HG02870 (cell line): ENCODE results near the gene DPPA5.
"Not testable (repeated sequence)": the region's sequence is repeated elsewhere in the genome, so short reads cannot be mapped to it uniquely, and the experiment has no call there.

ENCODE experiments used
- ATAC-seq: cut with Tn5 transposase; IDR thresholded peaks from one replicate; pipeline ENCODE4 v1.9.1; 2021; ENCODE audit warnings: mild to moderate bottlenecking, moderate library complexity; ENCODE audit not compliant: unreplicated experiment

The DPPA5 gene

DNA sequence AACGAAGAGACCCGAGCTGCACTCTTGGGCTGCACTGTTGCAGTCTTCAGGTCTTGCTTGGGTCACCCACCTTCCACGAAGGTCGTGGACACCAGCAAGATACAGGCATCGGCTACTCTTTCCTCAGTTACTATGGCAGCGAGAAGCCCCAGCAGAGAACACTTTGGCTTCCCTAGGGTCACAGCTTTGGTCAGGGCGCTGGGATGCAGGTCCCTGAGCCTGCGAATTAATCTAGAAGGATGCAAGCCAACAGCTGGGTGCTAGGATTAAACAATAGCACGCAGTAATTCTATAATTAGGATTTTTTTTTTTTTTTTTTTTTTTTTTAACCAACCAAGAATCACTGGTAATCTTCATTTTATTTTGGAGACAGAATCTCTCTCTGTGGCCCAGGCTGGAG, 10.5 kb upstream of the DPPA5 start:
- ATAC-seq: no peak

DNA sequence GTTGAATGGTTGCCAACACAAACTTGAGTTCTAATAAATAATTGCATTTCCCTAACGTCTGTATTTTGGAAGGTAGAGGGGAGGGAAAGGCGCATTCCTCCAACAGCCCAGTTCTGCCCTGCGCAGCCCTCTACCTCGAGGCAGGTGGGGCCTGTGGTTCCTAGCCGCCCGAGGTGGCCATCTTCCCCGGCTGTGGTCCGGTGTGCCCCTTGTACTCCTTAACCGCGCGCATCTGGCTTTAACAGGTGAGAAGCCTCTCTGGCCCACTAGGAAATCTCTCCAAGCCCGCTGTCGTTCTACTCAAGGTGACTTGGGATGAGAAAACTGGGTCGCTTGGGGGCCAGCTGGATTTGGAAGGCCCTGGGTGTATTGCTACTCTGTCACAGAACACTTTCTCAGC, 10.0 kb upstream of the DPPA5 start:
- ATAC-seq: no peak

DNA sequence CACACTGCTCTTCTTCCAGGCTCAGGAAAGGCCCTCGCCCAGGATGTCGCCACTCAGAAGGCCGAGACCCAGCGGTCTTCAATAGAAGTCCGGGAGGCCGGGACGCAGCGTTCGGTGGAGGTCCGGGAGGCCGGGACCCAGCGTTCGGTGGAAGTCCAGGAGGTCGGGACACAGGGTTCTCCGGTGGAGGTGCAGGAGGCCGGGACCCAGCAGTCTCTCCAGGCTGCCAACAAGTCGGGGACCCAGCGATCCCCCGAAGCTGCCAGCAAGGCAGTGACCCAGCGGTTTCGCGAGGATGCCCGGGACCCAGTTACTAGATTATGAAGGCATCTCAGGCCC, 9.4 kb upstream of the DPPA5 start:
- ATAC-seq: no peak

DNA sequence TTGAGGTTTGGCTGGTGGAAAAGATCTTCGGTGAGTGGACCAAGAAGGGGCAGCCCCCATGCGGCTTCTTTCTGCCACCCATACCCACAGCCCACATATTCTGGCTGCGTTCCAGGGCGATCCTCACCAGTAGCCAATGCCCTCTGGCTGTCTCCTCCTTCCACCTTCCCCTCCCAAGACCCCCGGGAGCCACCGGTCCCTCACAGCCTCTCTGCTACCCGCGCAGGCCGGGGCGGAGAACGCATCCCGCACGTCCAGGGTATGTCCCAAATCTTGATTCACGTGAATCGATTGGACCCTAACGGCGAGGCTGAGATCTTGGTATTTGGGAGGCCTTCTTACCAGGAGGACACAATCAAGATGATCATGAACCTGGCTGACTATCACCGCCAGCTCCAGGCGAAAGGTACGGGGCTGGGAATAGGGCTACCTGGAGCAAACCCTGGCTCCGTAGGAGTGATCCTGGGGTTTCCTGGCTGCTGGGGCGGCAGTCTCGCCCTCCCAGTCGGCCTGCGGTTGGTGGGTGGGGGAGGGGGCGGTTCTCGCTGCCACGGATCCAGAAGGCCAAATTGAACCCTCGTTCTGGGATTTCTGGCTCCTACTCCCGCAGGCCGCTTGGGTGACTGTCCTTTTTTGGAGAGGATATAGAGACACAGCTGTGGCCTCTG, 8.9 kb upstream of the DPPA5 start:
- no peak for ATAC-seq

DNA sequence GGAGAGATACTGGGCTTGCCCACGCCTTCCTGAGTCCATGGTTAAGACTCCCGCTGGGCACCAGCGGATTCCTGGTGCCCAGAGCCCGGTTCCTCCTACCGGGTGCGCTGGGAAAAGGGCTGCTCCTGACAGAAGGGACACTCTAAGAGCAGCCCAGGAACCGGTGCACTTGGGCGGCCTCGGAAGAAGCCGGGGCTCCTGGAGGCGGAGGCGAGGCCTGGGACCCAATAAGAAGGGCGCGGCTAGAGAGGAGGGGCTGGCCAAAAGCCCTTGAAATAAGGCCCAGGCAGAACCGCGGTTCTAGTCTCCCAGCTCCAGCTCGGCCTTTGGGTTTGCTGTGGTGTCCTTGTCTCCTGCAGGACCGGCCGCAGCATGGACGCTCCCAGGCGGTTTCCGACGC, 8.3 kb upstream of the DPPA5 start, which contains the start of gene KHDC3L:
Gene KHDC3L, plus strand, starts transcription at position 301 of the 400 bp plus-strand sequence. Its CDS starts 72 bp downstream, at position 373.
- no peak for ATAC-seq

DNA sequence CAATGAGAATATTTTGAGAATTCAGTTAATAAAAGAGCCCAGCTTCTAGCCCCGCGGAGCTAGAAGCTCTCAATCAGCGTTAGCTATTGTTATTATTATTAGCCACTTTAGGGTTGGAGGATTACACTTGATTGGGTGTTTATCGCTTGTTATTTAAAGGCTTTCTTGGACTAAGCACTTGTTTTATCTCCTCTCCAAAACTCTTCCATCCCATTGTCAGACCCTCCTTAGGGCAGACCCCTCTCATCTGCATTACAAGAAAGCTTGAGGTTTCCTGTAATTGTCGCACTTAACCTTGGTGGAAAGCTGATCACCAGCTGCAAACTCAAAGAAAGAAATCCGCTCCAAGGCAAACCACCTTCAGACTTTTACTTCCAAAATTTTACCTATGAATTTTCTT, 4.8 kb downstream of the DPPA5 start:
- no peak for ATAC-seq

DNA sequence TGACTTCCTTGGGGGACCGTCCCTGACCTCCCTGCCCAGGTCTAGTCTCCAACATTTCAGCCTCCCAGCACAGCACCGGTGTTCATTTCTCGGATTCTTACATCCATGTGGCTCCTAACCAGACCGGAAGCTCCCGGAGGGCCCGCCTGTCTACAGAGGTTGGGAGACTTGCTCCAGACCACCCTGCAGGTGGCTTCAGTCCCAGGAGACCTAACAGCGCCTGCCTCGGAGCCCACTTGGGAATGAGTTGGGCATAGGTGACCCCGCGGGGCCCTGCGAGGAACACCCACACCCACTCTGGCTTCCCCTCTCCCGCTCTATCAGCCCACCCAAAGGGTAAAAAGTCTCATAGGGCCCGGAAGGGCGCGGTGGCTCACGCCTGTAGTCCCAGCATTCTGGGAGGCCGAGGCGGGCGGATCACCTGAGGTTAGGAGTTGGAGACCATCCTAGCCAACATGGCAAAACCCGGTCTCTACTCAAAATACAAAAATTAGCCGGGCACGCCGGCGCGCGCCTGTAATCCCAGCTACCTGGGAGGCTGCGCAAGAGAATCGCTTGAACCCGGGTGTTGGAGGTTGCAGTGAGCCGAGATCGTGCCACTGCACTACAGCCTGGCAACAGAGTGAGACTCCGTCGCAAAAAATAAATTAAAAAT, 5.4 kb downstream of the DPPA5 start:
- ATAC-seq: no peak

DNA sequence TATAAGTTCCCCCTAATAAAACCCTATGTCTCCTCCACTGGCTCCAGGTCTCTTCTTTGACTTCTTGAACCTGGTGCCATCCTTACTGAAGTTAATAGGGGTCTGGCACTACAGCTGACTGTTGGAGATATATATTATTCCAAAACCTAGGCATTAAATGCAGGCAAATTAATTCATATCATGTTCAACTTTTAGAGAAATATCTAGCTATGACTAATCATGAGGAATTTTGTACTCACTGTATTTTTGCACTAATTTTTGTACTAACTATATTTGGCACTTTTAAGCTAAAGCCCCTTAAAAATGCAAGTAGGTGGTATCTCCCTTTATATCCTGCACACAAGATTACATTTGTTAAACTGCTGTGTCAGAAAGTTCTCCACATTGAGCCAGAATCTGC, 10.9 kb downstream of the DPPA5 start:
- no peak for ATAC-seq

DNA sequence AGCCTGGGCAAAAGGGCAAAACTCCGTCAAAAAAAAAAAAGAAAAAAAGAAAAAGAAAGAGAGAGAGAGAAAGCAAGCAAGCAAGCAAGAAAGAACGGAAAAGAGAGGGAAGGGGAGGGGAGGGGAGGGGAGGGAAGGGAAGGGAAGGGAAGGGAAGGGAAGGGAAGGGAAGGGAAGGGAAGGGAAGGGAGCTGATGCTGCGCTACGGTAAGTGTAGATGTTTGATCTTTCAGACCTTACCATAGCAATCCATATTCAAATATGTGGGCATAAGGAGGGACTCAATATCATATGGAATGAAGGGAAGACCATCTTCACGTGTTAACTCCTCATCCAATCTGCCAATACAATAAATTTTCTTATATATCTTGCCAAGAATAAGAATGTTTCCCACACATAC, 11.9 kb downstream of the DPPA5 start:
- ATAC-seq: no peak

DNA sequence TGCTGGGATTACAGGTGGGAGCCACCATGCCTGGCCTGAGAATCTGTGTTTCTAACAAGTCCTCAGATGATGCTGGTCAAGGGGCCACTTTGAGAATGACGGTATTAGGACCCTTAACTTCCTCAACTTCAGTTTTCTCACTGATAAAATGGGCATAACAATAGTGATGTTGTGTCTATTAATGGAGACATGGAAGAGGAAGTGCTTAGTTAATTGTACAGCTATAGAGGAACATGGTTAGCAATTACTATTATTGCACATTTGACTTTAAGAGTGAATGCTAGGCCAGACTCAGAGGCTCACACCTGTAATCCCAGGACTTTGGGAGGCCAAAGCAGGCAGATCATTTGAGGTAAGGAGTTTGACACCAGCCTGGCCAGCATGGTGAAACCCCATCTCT, 12.7 kb downstream of the DPPA5 start:
- no peak for ATAC-seq

DNA sequence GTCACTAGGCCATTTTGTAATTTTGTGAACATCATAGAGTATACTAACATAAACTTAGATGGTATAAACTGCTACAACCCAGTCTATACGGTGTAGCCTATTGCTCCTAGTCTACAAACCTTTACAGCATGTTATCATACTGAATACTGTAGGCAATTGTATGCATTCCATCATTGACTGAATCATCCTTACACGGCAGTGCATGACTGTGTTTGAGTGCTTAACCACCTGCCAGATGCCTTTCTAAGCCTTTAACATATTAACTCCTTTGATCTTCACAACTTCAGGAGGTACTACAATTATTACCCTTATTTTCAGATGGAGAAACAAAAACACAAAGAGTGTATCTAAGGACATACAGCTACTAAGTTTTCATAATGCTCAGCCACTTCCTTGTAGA, 14.0 kb downstream of the DPPA5 start:
- no peak for ATAC-seq

DNA sequence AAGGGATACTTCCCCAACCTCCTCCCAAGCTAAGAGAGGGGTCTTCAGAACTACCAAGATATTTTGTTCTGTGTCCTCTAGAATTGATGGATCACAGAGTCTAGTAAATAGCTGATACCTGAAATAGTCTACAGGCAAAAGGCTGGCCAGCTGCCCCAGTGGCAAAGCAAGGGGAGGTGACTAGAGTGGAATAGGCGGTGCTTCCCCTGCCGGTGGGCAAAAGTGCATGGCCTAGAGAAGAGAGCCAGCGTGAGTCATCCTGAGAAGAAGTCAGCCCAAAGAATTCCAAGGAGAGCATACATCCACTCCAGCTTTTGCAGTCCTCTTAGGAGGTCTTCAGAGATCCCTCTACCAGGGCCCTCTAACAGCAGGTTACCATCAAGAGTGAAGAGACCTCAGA, 14.7 kb downstream of the DPPA5 start:
- ATAC-seq: no peak

DNA sequence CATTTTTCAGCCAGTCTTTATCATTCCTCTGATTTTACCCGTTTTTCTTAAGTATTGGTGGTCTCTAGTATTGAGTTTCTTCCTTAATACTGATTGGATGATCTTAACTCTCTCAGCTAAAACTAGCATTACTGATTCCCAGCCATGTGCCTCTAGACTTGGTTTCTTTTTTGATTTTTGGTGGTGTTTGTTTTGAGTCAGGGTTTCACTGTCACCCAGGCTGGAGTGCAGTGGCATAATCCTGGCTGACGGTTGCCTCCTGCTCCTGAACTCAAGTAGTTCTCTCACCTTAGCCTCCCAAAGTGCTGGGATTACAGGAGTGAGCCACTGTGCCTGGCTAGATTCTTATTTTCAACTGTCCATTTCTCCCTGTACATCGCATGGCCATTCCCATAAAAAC, 24.9 kb downstream of the DPPA5 start:
- ATAC-seq: peak; percentile 67

DNA sequence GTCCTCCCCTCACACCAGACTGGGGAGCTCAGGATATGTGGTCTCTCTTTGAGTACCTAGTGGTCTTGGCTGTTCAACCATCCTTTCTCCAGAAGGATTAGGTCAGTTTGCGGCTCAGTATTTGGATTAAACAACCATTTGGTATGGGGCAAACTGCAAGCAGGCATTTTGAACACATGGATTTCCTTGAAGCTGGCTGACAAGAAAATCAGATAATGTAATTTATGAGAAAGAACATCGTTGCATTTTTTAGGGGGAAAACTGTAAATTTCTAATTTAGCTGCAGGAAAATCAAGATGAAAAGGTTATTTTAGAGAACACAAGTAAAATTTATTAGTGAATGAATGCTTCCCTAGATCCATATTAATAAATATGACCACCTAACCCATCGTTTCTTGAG, 25.3 kb downstream of the DPPA5 start:
- ATAC-seq: no peak

DNA sequence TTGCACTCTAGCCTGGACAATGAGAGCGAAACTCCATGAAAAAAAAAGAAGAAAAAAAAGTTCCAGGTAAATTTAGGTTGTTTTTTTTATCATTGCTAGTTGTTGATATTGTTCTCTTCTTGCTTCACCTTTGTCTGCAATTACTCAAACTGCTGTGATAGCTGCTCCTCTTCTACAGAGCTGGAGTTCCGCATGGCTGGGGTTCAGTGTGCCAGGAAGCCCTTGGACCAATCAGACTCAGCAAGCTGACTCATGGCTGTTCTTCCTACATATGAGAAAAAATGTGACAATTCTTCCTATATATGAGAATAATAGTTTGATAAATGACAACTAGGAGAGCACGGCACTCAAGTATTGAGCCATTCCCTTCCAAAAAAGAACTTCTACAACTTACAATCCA, 28.4 kb downstream of the DPPA5 start:
- no peak for ATAC-seq

DNA sequence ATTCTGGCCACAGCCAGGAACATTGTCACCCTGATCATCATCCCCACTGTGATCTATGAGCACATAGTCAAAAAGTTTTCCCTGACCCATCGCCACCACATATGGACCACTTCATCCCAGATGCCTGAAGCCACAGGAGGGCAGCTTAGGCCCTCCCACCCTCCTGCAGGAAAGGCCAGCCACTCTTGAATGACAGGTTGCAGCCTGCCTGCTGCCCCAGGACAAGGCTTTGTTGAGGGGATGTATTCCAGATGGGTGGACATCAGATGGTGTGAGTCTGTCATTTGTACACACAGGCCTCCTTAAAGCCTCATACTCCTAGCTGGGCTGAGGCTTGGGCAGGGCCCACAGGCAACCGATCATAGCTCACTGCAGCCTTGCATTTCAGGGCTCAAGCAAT, 30.8 kb downstream of the DPPA5 start:
- ATAC-seq: no peak

DNA sequence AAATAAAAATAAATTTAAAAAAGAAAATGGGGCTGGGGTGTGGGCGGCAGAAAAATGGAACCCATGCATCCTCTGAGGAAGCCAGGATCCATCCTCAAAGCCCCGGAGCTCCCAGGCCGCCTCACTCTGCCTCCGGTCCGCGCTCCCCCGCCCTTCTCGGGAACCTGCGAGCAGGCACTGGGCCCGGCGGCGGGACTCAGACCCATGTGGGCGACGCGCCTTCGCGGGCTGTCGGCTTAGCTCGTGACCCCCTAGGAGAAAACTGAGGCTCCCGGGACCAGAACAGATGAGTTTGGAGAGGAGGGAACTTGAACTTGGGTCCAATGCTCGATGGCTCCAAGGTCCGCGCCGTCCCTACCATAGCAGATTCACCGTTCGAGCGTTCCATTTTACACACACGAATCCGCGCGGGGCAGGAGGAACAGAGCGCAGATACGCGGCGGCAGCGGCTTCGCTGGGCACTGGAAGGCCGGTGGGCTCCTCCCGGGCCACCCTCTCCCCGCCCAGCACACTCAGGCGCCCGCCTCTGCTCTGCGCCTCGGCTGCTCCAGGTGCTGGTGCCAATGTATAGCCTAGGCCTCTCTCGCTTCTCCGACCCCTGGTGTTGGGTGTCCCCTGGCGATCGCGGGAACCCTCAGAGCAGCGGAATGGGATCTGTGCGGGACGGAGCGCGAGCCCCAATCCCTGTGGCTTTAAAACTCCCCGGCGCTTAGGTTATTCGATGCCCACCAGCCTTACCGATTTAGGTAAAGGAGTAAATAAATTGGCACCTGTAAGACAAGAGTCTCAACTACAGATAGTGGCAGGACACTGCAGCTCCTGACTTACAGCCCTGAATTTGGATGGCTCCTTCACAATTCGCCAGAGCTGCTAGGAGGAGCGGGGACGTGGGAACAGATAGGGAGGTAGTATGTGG, 39.2 kb downstream of the DPPA5 start:
- no peak for ATAC-seq

DNA sequence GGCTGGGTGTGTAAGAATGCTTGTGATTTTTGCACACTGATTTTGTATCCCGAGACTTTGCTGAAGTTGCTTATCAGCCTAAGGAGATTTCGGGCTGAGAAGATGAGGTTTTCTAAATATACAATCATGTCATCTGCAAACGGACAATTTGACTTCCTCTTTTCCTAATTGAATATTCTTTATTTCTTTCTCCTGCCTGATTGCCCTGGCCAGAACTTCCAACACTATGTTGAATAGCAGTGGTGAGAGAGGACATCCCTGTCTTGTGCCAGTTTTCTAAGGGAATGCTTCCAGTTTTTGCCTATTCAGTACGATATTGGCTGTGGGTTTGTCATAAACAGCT, 43.6 kb downstream of the DPPA5 start:
- not testable (repeated sequence) for ATAC-seq

DNA sequence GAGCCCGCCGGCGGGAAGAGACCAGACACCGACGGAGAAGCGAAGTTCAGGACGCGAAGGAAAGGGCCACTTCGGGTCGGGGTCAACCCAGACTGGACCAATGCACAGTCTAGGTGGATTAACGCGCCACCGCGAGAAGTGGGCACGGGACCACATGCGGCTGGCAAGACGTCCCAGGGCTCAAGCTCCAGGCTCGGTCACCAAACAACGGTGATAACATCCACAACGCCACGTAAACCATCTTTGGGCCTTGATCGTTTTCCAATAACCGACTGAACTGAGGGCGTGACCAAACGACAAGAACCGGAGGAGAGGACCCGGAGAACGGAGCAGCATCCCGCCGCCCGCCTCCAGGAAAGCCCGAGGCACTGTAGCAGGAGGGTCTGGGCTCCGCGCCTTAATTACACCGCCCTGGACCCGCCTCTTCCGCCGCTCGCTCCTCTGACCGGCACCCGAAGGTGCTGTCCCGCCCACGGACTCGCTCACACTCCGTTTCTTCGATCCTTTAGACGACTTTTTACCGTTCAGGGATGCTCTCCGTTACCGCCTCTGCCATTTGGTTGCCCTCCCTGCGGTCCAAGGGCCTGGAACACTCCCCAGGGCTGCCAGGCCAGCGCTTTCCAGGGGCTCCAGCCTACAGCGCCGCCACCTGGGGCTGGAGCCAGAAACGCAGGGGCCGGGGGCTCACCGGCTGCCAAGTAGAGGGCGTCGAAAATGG, 44.1 kb downstream of the DPPA5 start:
- ATAC-seq: peak; percentile 98

DNA sequence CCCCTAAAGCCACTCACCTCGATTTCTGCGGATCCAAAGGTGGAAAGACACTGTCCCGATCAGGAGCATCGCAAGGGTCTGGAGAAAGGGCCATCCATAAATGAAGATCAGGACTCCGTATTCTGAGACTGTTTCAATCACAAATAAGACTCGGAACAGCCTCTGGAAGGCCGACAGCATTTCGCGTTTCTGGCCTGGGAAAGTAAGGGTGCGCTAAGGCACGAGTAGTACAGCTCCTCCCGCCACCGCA, 44.6 kb downstream of the DPPA5 start:
- ATAC-seq: no peak

DNA sequence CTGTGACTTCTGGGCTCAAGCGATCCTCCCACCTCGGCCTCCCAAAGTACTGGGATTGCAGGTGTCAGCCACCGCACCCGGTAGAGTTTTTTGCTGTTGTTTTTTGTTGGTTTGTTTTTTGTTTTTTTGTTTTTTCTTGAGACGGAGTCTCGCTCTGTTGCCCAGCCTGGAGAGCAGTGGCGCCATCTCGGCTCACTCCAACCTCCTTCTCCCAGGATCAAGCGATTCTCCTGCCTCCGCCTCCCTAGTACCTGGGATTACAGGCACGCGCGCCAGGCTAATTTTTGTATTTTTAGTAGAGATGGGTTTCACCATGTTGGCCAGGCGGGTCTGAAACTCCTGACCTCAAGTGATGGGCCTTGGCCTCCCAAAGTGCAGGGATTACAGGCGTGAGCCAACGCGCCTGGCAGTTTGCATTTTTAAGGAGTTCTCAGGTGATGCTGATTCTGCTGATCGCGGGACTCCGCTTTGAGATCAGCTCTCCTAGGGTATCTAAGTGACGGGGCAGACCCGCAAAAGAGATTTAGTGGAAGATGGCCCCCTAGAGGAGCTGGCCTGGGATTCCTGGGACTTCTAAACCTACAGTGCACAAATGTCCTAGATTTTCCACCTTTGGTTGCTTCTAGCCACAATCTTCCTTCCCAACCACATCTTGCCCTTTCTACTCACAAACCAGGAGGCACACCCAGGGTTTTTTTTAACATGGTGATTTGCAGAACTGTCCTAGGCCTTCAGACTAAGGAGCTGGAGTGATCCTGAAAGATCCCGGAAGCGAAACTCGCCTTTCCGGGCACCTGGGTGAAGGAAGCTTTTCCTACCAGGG, 45.2 kb downstream of the DPPA5 start:
- no peak for ATAC-seq
